GM12801 (cell line): Measurements from ENCODE around the gene IL9R.

Experiments
- CTCF ChIP-seq: IDR thresholded peaks from one replicate; pipeline ENCODE4 v1.5.1; 2011; ENCODE audit warnings: control low read depth; ENCODE audit not compliant: insufficient read length; ENCODE audit errors: extremely low read depth

The IL9R gene

GRCh38 chrX:155957843-155958242, 39.7 kb upstream of the IL9R start:
- no peak for TF ChIP-seq CTCF

DNA sequence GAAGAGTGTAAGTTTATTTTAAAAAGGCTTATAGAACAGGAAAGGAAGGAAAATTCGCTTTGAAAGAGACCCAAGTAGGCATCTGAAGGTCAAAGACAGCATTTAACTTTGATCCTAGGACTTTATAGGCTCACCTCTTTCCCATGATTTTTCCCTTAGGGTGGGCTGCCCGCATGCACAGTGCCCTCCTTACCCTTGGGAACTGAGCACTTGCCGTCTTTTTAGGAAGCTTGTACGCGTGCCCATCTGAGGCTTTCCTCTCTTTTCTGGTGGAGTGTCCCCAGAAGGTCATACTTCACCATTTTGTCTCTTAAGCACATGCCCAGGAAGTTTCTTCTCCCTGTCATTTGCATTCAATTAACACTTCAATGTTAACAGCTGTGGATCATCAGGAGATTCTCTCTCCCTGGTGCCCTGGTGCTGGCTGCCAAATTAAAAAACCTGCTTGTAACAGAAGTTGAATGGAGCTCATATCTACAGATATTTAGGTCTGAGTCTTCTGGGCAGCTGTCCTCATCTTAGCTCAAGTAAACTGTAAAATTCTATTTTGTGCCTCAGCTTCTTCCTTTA, 38.4 kb upstream of the IL9R start:
- TF ChIP-seq CTCF, result no peak

GRCh38 chrX:155962906-155963305, 34.6 kb upstream of the IL9R start:
- TF ChIP-seq CTCF, result no peak

DNA sequence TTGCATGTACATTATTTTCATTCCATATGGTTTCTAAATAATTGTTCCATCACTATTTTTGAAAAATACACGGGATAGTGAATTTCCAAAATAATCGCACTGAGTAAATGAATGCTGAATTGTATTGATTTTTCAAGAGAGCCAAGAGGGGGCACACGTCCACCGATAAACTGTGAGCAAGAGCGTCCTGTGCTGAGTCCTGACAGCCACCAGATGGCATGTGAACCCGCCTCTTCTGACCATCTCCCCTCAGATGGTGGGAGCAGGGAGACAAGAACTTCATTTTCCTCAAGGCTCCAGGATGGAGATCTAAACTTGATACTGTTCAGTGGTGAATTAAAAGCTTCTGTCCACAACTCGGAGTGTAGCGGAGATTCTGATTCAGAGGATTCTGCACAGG, 30.6 kb upstream of the IL9R start:
- TF ChIP-seq CTCF, result no peak

DNA sequence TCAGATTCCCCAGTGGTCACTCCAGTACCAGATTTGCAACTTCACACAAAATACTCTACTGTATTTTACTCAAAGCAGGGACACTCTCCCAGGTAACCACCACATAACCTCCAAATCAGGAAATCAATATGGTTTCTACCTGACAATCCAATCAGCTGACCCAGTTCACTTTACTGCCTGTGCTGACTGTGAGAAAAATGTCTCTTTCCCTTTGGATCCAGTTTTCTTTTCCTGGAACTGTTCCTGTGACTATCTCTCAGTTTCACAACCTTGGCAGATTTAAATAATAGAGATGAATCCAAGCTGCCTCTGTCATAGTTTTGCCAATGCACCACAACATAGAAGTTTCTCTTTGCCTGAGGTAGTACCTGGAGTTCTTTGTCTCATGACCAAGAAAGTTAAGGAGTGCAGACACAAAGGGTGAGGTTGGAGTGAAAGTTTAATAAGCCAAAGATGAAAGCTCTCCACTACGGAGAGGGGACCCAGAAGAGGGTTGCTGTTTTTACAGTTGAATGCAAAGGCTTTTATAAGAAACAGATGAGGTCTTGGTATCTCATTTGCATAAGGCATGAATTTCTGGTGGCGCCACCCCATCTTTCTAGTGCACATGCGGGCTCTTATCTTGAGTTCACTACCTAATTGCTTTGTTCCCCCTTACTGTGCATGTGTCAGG, 29.7 kb upstream of the IL9R start:
- no peak for TF ChIP-seq CTCF

DNA sequence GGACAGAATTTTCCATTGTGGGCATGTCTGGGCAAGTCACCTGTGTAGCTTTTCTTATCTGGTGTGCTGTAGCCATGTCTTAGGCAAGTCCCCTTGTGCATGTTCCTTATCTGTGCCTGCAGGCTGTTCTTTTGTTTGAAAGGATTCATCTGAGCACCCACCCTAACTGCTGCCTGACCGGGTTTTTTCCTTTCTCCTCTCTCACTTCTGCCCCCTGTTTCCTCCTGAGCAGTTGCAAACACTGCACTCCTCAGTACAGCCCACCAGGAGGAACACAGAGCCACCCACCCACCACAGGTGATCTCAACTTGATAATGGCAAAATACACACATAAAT, 29.2 kb upstream of the IL9R start:
- TF ChIP-seq CTCF, result no peak

DNA sequence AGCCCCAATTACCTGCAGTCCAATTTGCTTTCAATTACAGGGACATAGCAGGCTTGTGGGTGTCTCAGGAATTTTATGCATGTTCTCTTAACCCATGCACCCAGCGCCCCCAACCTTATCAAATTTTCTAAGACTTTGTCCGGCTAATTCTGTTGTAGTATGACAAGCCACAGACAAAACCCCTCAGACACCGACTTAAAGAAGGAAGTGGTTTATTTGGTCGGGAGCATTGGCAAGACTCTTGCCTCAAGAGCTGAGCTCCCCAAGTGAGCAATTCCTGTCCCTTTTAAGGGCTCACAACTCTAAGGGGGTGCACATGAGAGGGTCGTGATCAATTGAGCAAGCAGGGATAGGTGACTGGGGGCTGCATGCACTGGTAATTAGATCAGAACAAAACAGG, 28.7 kb upstream of the IL9R start:
- TF ChIP-seq CTCF, result no peak

- no peak for TF ChIP-seq CTCF
These were observed 14.2 kb upstream of the IL9R start for GRCh38 chrX:155983326-155983725.
